Retinal pigment epithelial cell (primary cell): ENCODE data around the gene DMGDH.

Experiments
- DNase-seq: peaks from one replicate; pipeline ENCODE4 v3.0.0-alpha.2; 2010; ENCODE audit warnings: low read depth
- H3K4me3 ChIP-seq: 2 replicates; pipeline ENCODE4 v1.5.1; 2011; ENCODE audit warnings: mild to moderate bottlenecking, low read length, control low read depth, moderate library complexity
- TF ChIP-seq, protein P1 (sequence below): conservative IDR thresholded peaks from 2 replicates; pipeline ENCODE4 v1.5.1; 2011; ENCODE audit warnings: low read depth, low read length, control low read depth, inconsistent platforms

The DMGDH gene

DNA sequence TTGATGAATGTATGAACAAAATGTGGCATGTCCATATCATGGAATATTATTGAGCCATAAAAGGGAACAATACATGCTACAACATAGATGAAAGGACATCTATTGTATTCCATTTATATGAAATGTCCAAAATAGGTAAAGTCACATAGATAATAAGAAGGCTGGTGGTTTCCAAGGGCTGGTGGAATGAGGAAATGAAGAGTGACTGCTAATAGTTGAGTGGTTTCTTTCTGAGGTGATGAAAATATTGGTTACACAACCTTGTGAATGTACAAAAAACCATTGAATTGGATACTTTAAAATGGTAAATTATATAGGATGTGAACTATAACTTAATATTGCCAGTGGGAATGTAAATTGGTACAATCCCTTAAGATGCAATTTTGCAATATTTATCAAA lies 89.6 kb downstream of the DMGDH start:
- no peak overlapping the region for H3K4me3 ChIP-seq
- TF ChIP-seq, protein P1, sequence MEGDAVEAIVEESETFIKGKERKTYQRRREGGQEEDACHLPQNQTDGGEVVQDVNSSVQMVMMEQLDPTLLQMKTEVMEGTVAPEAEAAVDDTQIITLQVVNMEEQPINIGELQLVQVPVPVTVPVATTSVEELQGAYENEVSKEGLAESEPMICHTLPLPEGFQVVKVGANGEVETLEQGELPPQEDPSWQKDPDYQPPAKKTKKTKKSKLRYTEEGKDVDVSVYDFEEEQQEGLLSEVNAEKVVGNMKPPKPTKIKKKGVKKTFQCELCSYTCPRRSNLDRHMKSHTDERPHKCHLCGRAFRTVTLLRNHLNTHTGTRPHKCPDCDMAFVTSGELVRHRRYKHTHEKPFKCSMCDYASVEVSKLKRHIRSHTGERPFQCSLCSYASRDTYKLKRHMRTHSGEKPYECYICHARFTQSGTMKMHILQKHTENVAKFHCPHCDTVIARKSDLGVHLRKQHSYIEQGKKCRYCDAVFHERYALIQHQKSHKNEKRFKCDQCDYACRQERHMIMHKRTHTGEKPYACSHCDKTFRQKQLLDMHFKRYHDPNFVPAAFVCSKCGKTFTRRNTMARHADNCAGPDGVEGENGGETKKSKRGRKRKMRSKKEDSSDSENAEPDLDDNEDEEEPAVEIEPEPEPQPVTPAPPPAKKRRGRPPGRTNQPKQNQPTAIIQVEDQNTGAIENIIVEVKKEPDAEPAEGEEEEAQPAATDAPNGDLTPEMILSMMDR, result no peak
- no peak for DNase-seq

DNA sequence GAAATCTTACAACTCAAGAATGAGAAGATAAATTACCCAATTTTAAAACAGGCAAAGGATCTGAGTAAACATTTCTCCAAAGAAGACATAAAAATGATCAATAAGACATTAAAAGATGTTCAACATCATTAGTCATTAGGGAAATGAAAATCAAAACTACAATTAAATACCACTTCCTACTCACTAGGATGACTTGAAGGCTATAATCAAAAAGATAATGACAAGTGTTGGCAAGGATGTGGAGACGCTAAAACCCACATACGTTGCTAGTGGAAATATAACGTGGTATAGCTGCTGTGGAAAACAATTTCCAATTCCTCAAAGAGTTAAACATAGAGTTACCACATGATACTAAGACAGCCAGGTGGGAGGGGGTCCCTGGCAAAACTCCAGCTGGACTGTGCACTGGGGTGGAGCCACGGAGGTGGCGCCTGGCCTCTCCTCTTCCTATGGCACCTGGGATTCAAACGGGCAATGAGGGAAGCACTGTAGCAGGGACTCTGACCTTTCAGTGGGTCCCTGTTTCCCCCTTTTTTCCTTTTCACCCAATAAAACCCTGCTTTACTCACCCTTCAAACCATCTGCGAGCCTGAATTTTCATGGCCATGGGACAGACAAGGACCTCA lies 90.2 kb downstream of the DMGDH start:
- TF ChIP-seq, protein P1, result no peak
- H3K4me3 ChIP-seq, result no peak overlapping the region
- DNase-seq, result no peak

DNA sequence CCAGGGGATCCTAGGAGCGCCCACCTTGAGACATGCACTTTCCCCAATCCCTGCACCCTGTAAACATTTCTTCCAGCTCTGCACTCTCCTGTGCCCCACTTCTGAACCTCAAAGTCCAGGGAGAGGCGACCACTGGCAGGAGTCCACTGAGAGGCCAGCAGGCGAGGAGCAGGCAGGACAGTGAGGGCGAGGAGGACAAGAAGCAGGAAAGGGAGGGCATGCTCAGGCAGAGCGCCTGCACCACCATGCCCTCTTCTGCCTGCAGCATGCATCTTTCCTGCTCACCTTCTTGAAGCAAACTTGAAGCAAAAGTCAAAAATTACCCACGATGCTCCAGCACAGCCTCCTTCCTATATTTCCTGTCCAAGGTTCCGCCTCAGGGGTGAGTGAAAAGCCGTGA lies 94.4 kb downstream of the DMGDH start:
- H3K4me3 ChIP-seq, result no peak overlapping the region
- TF ChIP-seq, protein P1, result no peak
- no peak for DNase-seq

DNA sequence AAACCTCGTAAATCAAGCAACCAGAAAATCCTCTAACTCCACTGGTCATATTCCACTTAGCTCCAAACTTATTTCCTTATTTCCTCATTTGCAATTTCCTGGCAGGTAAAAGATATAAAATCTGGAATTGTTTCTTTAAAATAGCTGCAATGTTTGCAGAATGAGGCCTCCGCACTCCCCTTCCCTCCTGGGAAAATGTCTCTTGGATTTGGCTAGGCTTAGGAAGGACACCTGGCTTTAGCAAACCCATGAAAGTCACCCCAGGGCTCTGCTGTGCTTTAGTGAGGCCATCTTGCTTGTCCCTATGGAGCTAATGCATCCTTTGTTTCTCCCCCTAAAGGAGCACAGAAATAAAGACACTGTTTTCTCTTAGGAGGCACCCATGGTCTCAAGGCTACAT lies 94.9 kb downstream of the DMGDH start:
- no peak for DNase-seq
- TF ChIP-seq, protein P1, result no peak
- H3K4me3 ChIP-seq, result no peak overlapping the region

DNA sequence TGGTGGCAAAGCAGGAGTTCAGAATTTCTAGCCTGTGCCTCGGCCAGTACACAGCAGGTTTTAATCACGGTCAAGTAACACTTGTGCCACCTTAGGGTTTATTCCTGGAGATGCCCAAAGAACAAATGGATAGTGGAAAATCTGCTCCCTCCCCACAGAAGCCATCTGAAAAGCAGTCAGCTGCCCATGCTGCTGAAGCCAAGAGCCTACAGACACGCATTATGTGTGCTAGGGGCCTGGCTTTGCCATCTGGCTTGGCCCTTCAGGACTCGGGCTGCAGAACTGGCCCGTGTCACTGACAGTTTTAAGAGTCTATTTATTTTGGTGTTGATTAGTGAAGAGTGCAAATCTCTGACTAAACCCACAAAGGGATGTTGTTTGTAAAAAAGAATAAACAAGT lies 95.5 kb downstream of the DMGDH start:
- H3K4me3 ChIP-seq, result no peak overlapping the region
- DNase-seq, result no peak
- TF ChIP-seq, protein P1, result no peak

DNA sequence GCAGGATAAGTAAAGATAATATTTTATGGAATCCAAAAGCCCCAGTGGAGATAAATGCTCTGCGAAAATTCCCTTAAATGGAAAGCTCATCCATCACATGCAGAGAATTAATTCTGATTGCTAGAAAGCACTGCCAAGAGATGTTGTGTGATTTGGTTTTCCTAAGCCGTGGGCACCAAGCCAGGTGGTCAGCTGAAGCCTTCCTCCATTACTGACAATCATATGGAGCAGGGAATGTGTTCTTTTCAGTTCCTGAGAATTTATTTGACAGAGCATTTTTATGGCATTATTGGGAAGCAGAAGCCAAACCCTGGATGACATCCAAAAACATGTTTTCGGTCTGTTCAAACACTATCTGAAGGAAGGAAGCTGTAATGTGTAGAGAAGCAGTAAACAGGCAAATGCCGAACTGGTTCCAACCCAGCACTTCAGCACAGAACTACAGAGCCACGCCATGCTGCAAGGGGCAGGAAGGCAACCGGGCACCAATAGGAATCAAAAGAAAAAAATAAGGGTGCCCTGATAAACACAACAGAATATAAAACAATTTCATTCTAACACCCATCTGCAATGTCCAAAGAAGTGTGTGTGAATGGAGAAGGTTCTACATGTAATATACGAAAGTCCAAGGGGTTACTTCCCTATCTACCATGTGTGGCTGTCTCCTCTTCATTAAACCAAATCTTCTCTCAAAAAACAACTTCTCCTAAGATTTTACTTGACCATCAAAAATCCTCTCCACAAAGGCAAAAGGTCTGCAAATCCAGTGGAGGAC lies 96.6 kb downstream of the DMGDH start:
- TF ChIP-seq, protein P1, result no peak
- peak overlapping the region; percentile 11 for H3K4me3 ChIP-seq
- peak; percentile 92 for DNase-seq

DNA sequence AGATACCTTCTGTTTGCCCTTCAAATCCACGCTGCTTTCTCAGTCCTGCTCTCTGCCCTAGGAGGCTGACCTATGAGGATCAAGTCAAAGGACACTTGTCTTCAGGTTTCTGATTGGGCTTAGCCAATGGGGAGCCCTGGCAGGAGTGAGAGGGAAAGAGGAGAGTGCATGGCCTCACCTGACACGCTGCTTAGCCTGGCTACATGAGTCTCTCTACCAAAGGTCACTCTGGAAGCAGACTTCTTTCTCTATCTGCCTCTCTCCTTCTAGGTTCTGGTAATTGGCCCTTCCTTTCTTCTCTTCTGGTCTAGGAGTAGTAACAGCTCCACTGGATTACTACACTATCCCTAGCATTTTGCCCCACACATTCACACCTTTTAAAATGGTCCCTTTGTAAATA lies 97.5 kb downstream of the DMGDH start:
- TF ChIP-seq, protein P1, result no peak
- DNase-seq, result no peak
- no peak overlapping the region for H3K4me3 ChIP-seq
